Panc1 (cell line): ENCODE results near the gene ALK. TPM values are rescaled to one million over a fixed set of nuclear protein-coding genes. Genes with fewer than 3 reads are reported as not detected.

Experiments
- ATAC-seq: fragments of 200-7000 bp; cut with Tn5 transposase; 2 replicates; pipeline ENCODE4 v1.9.1; 2020; ENCODE audit warnings: mild to moderate bottlenecking, moderate library complexity
- BruUV-seq: library from RNA; stranded (reverse); fragments of 400-500 nt; replicated peaks from 2 replicates; lab custom pipeline; 2021; lab: Mats Ljungman, UMichigan
- CTCF ChIA-PET: fragments of 300-600 bp; sonication (Branson Sonifier 250); formaldehyde crosslinking; loops from one replicate; lab custom pipeline; 2022; ENCODE audit warnings: antibody characterized with exemption; lab: Charles Lee
- POLR2A ChIA-PET: fragments of 300-600 bp; sonication (Branson Sonifier 250); formaldehyde crosslinking; loops from one replicate; lab custom pipeline; 2022; ENCODE audit warnings: antibody characterized with exemption; lab: Charles Lee
- DNase-seq: peaks from one replicate; pipeline ENCODE4 v3.0.0-alpha.2; 2010; ENCODE audit warnings: low read depth, low spot score
- H3K27ac ChIP-seq: 2 replicates; pipeline ENCODE4 v1.5.1; 2011; ENCODE audit warnings: mild to moderate bottlenecking, low read length, inconsistent platforms
- H3K27me3 ChIP-seq: fragments of 200-500 bp; sonication (Bioruptor generic); 2 replicates; pipeline ENCODE4 v1.6.0; 2014; ENCODE audit warnings: low read length, inconsistent platforms; ENCODE audit not compliant: control insufficient read depth, insufficient read depth
- H3K36me3 ChIP-seq: fragments of 200-500 bp; sonication (Bioruptor generic); 2 replicates; pipeline ENCODE4 v1.5.1; 2014; ENCODE audit warnings: inconsistent platforms, mild to moderate bottlenecking, low read length, moderate library complexity; ENCODE audit not compliant: control insufficient read depth, insufficient read depth
- H3K4me1 ChIP-seq: 2 replicates; pipeline ENCODE4 v1.5.1; 2011; ENCODE audit warnings: inconsistent platforms, mild to moderate bottlenecking, low read length, moderate library complexity; ENCODE audit not compliant: control insufficient read depth, insufficient read depth
- H3K4me3 ChIP-seq, 2 experiments: 2 replicates each; pipeline ENCODE4 v1.5.1; 2011 to 2012; ENCODE audit warnings: low read depth in 2 of 2, low read length in 2 of 2, mild to moderate bottlenecking in 2 of 2, inconsistent platforms in 1 of 2, moderate library complexity in 1 of 2
- H3K9me3 ChIP-seq: fragments of 200-500 bp; sonication (Bioruptor generic); 2 replicates; pipeline ENCODE4 v1.5.1; 2014; ENCODE audit warnings: low read depth, mild to moderate bottlenecking, inconsistent platforms, low read length, moderate library complexity; ENCODE audit not compliant: control insufficient read depth, insufficient read depth
- POLR2AphosphoS5 ChIP-seq: IDR thresholded peaks from 2 replicates; pipeline ENCODE4 v1.6.1; 2012; ENCODE audit warnings: mild to moderate bottlenecking, low read depth, low read length, moderate library complexity
- SIN3A ChIP-seq: IDR thresholded peaks from 2 replicates; pipeline ENCODE4 v1.6.1; 2012; ENCODE audit warnings: low read depth, mild to moderate bottlenecking, low read length, moderate library complexity, borderline replicate concordance; ENCODE audit not compliant: insufficient read depth
- TCF7L2 ChIP-seq: IDR thresholded peaks from 2 replicates; pipeline ENCODE4 v1.6.1; 2011; ENCODE audit warnings: mild to moderate bottlenecking, low read depth, low read length, inconsistent platforms
- in situ Hi-C: cut with HindIII; loops from 2 replicates; pipeline ENCODE4 v1.10.0; 2016; ENCODE audit warnings: low sequenced_read_pairs, low pct_unique_long_range_greater_than_20kb
- intact Hi-C: fragments of 100-400 bp; cut with micrococcal nuclease; formaldehyde crosslinking; loops from one replicate; pipeline ENCODE4 v1.10.0; 2022; ENCODE audit not compliant: unreplicated experiment
- total RNA-seq: library from RNA; stranded (reverse); gene quantifications from one replicate; pipeline ENCODE4 v1.2.1, GENCODE V29; 2021; ENCODE audit not compliant: unreplicated experiment
- TF ChIP-seq, protein P1 (sequence below), 2 experiments: IDR thresholded peaks; 2 replicates each; pipeline ENCODE4 v1.6.1; 2011 to 2012; ENCODE audit warnings: low read depth in 2 of 2, control low read depth in 1 of 2, low read length in 1 of 2, mild to moderate bottlenecking in 1 of 2, moderate library complexity in 1 of 2; ENCODE audit not compliant: insufficient read depth in 1 of 2
- TF ChIP-seq, protein P2 (sequence below): fragments of 450-650 bp; IDR thresholded peaks from 2 replicates; pipeline ENCODE4 v1.5.1; 2017; ENCODE audit warnings: mild to moderate bottlenecking

Gene ALK
- total RNA-seq, 1 experiment from 2014 or later: not detected

DNA sequence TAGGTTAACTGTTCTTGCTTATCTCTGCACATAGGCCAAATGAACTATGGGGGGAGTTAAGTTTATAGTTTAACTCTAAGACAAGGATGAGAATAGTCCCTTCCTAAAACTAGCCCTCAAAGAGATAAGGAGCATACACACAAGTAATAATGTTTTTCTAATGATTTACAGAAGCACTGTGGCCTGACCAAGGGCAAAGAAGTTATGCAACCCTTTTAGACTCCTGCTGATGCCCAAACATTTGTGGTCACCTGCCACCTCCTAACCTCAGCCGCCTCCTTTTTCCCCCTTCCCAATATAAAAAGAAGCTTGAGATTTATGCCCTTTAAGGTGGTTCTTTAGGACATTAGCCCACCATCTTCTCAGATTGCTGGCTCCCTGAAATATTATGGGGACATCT lies 357.7 kb downstream of the ALK start:
- in situ Hi-C loops (no loop called here), intact Hi-C loops (no loop called here)
- no TSS peak for BruUV-seq
- ATAC-seq (no peak), DNase-seq (no peak)
- ChIA-PET CTCF (no interaction called here), POLR2A (no interaction called here)
- Histone ChIP-seq H3K36me3 (no peaks in the 10 kb centered on the region), H3K27ac (no peak overlapping the region), H3K4me1 (no peaks in the 10 kb centered on the region), H3K4me3 (no peak overlapping the region), H3K9me3 (no peaks in the 10 kb centered on the region), H3K27me3 (peaks cover 9% of the 10 kb centered on the region; the same call in 1 of the 2 replicates)
- no peak for TF ChIP-seq POLR2AphosphoS5

DNA sequence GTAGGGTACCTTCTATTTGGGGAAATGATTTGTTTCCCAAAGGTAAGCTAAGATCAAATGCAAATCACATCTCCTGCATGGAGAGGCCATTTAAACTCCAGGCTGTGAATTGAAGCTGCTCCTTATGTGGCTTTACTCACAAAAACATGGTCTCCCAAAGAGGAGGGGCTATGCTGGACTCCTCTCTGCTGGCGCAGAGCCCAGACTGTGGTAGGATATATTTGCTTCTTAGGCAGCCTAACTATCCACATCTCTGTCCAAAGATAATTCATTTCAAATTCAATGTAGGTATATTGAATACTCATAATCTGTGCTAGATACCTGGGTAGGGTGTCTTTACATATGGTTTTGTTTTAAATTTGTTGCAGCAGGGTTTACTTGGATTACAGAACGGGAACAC lies 358.5 kb downstream of the ALK start:
- intact Hi-C loops (no loop called here), in situ Hi-C loops (no loop called here)
- TF ChIP-seq, protein P1, sequence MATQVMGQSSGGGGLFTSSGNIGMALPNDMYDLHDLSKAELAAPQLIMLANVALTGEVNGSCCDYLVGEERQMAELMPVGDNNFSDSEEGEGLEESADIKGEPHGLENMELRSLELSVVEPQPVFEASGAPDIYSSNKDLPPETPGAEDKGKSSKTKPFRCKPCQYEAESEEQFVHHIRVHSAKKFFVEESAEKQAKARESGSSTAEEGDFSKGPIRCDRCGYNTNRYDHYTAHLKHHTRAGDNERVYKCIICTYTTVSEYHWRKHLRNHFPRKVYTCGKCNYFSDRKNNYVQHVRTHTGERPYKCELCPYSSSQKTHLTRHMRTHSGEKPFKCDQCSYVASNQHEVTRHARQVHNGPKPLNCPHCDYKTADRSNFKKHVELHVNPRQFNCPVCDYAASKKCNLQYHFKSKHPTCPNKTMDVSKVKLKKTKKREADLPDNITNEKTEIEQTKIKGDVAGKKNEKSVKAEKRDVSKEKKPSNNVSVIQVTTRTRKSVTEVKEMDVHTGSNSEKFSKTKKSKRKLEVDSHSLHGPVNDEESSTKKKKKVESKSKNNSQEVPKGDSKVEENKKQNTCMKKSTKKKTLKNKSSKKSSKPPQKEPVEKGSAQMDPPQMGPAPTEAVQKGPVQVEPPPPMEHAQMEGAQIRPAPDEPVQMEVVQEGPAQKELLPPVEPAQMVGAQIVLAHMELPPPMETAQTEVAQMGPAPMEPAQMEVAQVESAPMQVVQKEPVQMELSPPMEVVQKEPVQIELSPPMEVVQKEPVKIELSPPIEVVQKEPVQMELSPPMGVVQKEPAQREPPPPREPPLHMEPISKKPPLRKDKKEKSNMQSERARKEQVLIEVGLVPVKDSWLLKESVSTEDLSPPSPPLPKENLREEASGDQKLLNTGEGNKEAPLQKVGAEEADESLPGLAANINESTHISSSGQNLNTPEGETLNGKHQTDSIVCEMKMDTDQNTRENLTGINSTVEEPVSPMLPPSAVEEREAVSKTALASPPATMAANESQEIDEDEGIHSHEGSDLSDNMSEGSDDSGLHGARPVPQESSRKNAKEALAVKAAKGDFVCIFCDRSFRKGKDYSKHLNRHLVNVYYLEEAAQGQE (IDR thresholded peaks at IDR 0.05; ENCODE audit: insufficient read depth in 1 of 2, low read depth in 2 of 2, low read length in 1 of 2): no peak
- TF ChIP-seq TCF7L2: no peak
- TF ChIP-seq, protein P2, sequence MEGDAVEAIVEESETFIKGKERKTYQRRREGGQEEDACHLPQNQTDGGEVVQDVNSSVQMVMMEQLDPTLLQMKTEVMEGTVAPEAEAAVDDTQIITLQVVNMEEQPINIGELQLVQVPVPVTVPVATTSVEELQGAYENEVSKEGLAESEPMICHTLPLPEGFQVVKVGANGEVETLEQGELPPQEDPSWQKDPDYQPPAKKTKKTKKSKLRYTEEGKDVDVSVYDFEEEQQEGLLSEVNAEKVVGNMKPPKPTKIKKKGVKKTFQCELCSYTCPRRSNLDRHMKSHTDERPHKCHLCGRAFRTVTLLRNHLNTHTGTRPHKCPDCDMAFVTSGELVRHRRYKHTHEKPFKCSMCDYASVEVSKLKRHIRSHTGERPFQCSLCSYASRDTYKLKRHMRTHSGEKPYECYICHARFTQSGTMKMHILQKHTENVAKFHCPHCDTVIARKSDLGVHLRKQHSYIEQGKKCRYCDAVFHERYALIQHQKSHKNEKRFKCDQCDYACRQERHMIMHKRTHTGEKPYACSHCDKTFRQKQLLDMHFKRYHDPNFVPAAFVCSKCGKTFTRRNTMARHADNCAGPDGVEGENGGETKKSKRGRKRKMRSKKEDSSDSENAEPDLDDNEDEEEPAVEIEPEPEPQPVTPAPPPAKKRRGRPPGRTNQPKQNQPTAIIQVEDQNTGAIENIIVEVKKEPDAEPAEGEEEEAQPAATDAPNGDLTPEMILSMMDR: no peak
- no peak for TF ChIP-seq SIN3A
- no peak for TF ChIP-seq POLR2AphosphoS5
- H3K36me3 ChIP-seq: no peaks in the 10 kb centered on the region
- DNase-seq: no peak
- no peak overlapping the region for H3K4me3 ChIP-seq
- ChIA-PET CTCF (no interaction called here), POLR2A (no interaction called here)
- H3K27me3 ChIP-seq: peaks cover 9% of the 10 kb centered on the region; the same call in 1 of the 2 replicates
- ATAC-seq: no peak
- no peaks in the 10 kb centered on the region for H3K4me1 ChIP-seq
- no peak overlapping the region for H3K27ac ChIP-seq
- H3K9me3 ChIP-seq: no peaks in the 10 kb centered on the region
- BruUV-seq: no TSS peak

DNA sequence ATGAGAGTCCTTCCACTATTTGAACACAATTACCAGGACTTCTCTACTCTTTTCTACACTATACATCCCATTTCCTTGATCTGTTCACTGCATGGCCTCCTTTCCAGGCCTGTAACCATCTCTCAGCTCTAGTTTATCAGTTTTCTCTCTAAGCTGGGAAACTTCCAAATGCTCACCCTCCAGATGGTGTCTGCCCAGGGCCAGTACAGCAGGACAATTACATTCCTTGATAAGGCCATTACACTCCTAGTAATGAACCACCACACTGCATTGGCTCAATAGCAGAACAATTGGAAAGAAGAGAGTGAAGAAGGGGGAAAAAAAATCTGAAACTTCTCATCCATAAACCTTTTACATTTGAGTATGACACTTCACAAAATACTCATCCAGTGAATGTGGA lies 359.1 kb downstream of the ALK start:
- Histone ChIP-seq H3K9me3 (no peaks in the 10 kb centered on the region), H3K4me1 (no peaks in the 10 kb centered on the region), H3K27ac (no peak overlapping the region), H3K4me3 (no peak overlapping the region), H3K36me3 (no peaks in the 10 kb centered on the region), H3K27me3 (0 out of 2 replicates have a peak, but pooled peaks cover 7% of the 10 kb centered on the region)
- POLR2A ChIA-PET: no interaction called here
- in situ Hi-C loops: no loop called here
- ATAC-seq (no peak), DNase-seq (no peak)
- intact Hi-C loops: no loop called here
- CTCF ChIA-PET: no interaction called here
- no peak for TF ChIP-seq SIN3A
- TF ChIP-seq, protein P2: no peak
- TF ChIP-seq, protein P1 (IDR thresholded peaks at IDR 0.05; ENCODE audit: insufficient read depth in 1 of 2, low read depth in 2 of 2, low read length in 1 of 2): no peak
- no peak for TF ChIP-seq POLR2AphosphoS5
- TF ChIP-seq TCF7L2: no peak
- BruUV-seq: no TSS peak
